Esophagus (tissue), 2 donors: ENCODE results near the gene SPATA21. TPM values are rescaled to one million over a fixed set of nuclear protein-coding genes. Genes with fewer than 3 reads are reported as not detected.
"Not testable (repeated sequence)": the region's sequence is repeated elsewhere in the genome, so short reads cannot be mapped to it uniquely, and the experiment has no call there.

Experiments
- H3K27ac ChIP-seq, 2 donors: one replicate each; pipeline ENCODE4 v1.5.1; 2013; ENCODE audit warnings: low read depth in 2 of 2, mild to moderate bottlenecking in 2 of 2, inconsistent platforms in 1 of 2, low read length in 1 of 2, moderate library complexity in 1 of 2
- H3K27me3 ChIP-seq, 2 donors: one replicate each; pipeline ENCODE4 v1.6.1; 2013; ENCODE audit warnings: low read length in 2 of 2, control low read depth in 1 of 2, mild to moderate bottlenecking in 1 of 2; ENCODE audit not compliant: insufficient read depth in 2 of 2, control insufficient read depth in 1 of 2
- H3K36me3 ChIP-seq, 2 donors: one replicate each; pipeline ENCODE4 v1.6.1; 2013; ENCODE audit warnings: low read length in 1 of 2; ENCODE audit not compliant: control insufficient read depth in 2 of 2, insufficient read depth in 2 of 2
- H3K4me1 ChIP-seq, 2 donors: one replicate each; pipeline ENCODE4 v1.6.1; 2013; ENCODE audit warnings: low read length in 1 of 2; ENCODE audit not compliant: control insufficient read depth in 2 of 2, insufficient read depth in 2 of 2
- H3K4me3 ChIP-seq, 2 donors: one replicate each; pipeline ENCODE4 v1.5.1; 2013; ENCODE audit warnings: low read length in 2 of 2, mild to moderate bottlenecking in 2 of 2, low read depth in 1 of 2, moderate library complexity in 1 of 2
- H3K9me3 ChIP-seq, 2 donors: one replicate each; pipeline ENCODE4 v1.6.1; 2013; ENCODE audit warnings: mild to moderate bottlenecking in 2 of 2, low read depth in 1 of 2, low read length in 1 of 2, moderate library complexity in 1 of 2; ENCODE audit not compliant: control insufficient read depth in 2 of 2, insufficient read depth in 1 of 2
- WGBS, 2 donors: extraction: QIAGEN DNeasy Blood & Tissue Kit; methylation state at CpG; one replicate each; pipeline ENCODE4 v1.1.7; 2013; 5-methylcytosine and 5-hydroxymethylcytosine counted together
- polyA plus RNA-seq, 2 donors: library from polyadenylated mRNA; stranded (reverse); fragments of 200-250 nt; gene quantifications; one replicate each; pipeline ENCODE4 v1.2.3, GENCODE V29; 2013
- donor health status: healthy with polysubstance abuse.
- donor health status: Bipolar disorder and iron deficiency.

SPATA21 gene
- polyA plus RNA-seq, 2 donors = 0.08 to 0.13 TPM

- H3K4me1 ChIP-seq, H3K9me3 ChIP-seq, H3K4me3 ChIP-seq, H3K27ac ChIP-seq, H3K27me3 ChIP-seq: not testable (repeated sequence)
- WGBS, 2 donors = 81 to 85% methylated on average over 3 of the region's 3 CpGs
- H3K36me3 ChIP-seq = peaks cover 17 to 33% of the 10 kb centered on the region in 2 donors
Measured at GRCh38 chr1:16454909-16455308, 17.7 kb upstream of the SPATA21 start.

- no peak overlapping the region for H3K4me3 ChIP-seq
- no peaks in the 10 kb centered on the region for H3K9me3 ChIP-seq
- no peaks in the 10 kb centered on the region for H3K27me3 ChIP-seq
- WGBS, 2 donors = 72 to 75% methylated on average over 13 of the region's 13 CpGs
- no peak overlapping the region for H3K27ac ChIP-seq
- H3K36me3 ChIP-seq = peaks cover 18 to 43% of the 10 kb centered on the region in 2 donors
- no peaks in the 10 kb centered on the region for H3K4me1 ChIP-seq
Measured at GRCh38 chr1:16451841-16452528, 14.8 kb upstream of the SPATA21 start.

- peaks cover 18 to 46% of the 10 kb centered on the region in 2 donors for H3K36me3 ChIP-seq
- no peaks in the 10 kb centered on the region for H3K9me3 ChIP-seq
- H3K27ac ChIP-seq = peak overlapping the region; percentile 6 to 34
- 76% methylated on average over 6 of the region's 6 CpGs for WGBS, 2 donors
- H3K4me3 ChIP-seq = no peak overlapping the region
- H3K4me1 ChIP-seq = no peaks in the 10 kb centered on the region
- H3K27me3 ChIP-seq = no peaks in the 10 kb centered on the region
Measured at GRCh38 chr1:16450863-16451481, 13.7 kb upstream of the SPATA21 start.

GRCh38 chr1:16449666-16450065 is 12.4 kb upstream of the SPATA21 start:
- Histone ChIP-seq H3K4me3 (no peak overlapping the region), H3K36me3 (peaks cover 18 to 43% of the 10 kb centered on the region in 2 donors), H3K9me3 (no peaks in the 10 kb centered on the region), H3K27me3 (no peaks in the 10 kb centered on the region), H3K4me1 (no peaks in the 10 kb centered on the region), H3K27ac (peak overlapping the region in 1 of 2 donors; percentile 56)
- 78 to 85% methylated on average over 5 of the region's 5 CpGs for WGBS, 2 donors

- peaks cover 18 to 44% of the 10 kb centered on the region in 2 donors for H3K36me3 ChIP-seq
- H3K27ac ChIP-seq = peak overlapping the region in 1 of 2 donors; percentile 56
- WGBS, 2 donors = 94 to 98% methylated on average over 4 of the region's 4 CpGs
- H3K27me3 ChIP-seq = no peaks in the 10 kb centered on the region
- H3K9me3 ChIP-seq = no peaks in the 10 kb centered on the region
- peaks cover 0 to under 1% of the 10 kb centered on the region in 2 donors for H3K4me1 ChIP-seq
- no peak overlapping the region for H3K4me3 ChIP-seq
Measured at GRCh38 chr1:16449065-16449464, 11.8 kb upstream of the SPATA21 start.

- Histone ChIP-seq H3K27me3 (no peaks in the 10 kb centered on the region), H3K4me1 (peaks cover 0 to 6% of the 10 kb centered on the region in 2 donors), H3K27ac (no peak overlapping the region), H3K4me3 (no peak overlapping the region), H3K36me3 (peaks cover 17 to 46% of the 10 kb centered on the region in 2 donors), H3K9me3 (no peaks in the 10 kb centered on the region)
- 95% methylated on average over 9 of the region's 9 CpGs for WGBS, 2 donors
Measured at GRCh38 chr1:16447641-16448040, 10.4 kb upstream of the SPATA21 start.

GRCh38 chr1:16446116-16446515 is 8.9 kb upstream of the SPATA21 start:
- Histone ChIP-seq H3K4me3 (no peak overlapping the region), H3K27me3 (no peaks in the 10 kb centered on the region), H3K4me1 (peaks cover 0 to 6% of the 10 kb centered on the region in 2 donors), H3K36me3 (peaks cover 9 to 38% of the 10 kb centered on the region in 2 donors), H3K9me3 (no peaks in the 10 kb centered on the region), H3K27ac (no peak overlapping the region)
- 91 to 93% methylated on average over 10 of the region's 10 CpGs for WGBS, 2 donors

- peaks cover 9 to 38% of the 10 kb centered on the region in 2 donors for H3K36me3 ChIP-seq
- no peak overlapping the region for H3K4me3 ChIP-seq
- no peak overlapping the region for H3K27ac ChIP-seq
- H3K9me3 ChIP-seq = no peaks in the 10 kb centered on the region
- peaks cover 0 to 6% of the 10 kb centered on the region in 2 donors for H3K4me1 ChIP-seq
- no peaks in the 10 kb centered on the region for H3K27me3 ChIP-seq
- 86 to 88% methylated on average over 4 of the region's 4 CpGs for WGBS, 2 donors
Measured at GRCh38 chr1:16445052-16445451, 7.8 kb upstream of the SPATA21 start.

GRCh38 chr1:16443975-16444770 is 6.9 kb upstream of the SPATA21 start:
- Histone ChIP-seq H3K36me3 (peaks cover 6 to 32% of the 10 kb centered on the region in 2 donors), H3K9me3 (no peaks in the 10 kb centered on the region), H3K27ac (no peak overlapping the region), H3K4me3 (no peak overlapping the region), H3K4me1 (peaks cover 0 to 6% of the 10 kb centered on the region in 2 donors), H3K27me3 (no peaks in the 10 kb centered on the region)
- 80% methylated on average over 14 of the region's 14 CpGs for WGBS, 2 donors
